HG02642 (cell line): ENCODE data around the gene LTV1.
"Not testable (repeated sequence)": the region's sequence is repeated elsewhere in the genome, so short reads cannot be mapped to it uniquely, and the experiment has no call there.

Experiments used
- ATAC-seq: cut with Tn5 transposase; IDR thresholded peaks from one replicate; pipeline ENCODE4 v1.9.1; 2021; ENCODE audit warnings: mild to moderate bottlenecking; ENCODE audit not compliant: unreplicated experiment, poor library complexity

Gene LTV1, protein sequence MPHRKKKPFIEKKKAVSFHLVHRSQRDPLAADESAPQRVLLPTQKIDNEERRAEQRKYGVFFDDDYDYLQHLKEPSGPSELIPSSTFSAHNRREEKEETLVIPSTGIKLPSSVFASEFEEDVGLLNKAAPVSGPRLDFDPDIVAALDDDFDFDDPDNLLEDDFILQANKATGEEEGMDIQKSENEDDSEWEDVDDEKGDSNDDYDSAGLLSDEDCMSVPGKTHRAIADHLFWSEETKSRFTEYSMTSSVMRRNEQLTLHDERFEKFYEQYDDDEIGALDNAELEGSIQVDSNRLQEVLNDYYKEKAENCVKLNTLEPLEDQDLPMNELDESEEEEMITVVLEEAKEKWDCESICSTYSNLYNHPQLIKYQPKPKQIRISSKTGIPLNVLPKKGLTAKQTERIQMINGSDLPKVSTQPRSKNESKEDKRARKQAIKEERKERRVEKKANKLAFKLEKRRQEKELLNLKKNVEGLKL

GRCh38 chr6:143842902-143843676 is at the start of gene LTV1:
TSS of gene LTV1 (plus strand) at chr6:143843338. CDS start at chr6:143843478, 140 bp downstream.
- peak; percentile 100 for ATAC-seq

- not testable (repeated sequence) for ATAC-seq
These were observed 46.6 kb upstream of the LTV1 start for GRCh38 chr6:143796551-143796950.

- not testable (repeated sequence) for ATAC-seq
These were observed 44.7 kb upstream of the LTV1 start for GRCh38 chr6:143798487-143798886.

DNA sequence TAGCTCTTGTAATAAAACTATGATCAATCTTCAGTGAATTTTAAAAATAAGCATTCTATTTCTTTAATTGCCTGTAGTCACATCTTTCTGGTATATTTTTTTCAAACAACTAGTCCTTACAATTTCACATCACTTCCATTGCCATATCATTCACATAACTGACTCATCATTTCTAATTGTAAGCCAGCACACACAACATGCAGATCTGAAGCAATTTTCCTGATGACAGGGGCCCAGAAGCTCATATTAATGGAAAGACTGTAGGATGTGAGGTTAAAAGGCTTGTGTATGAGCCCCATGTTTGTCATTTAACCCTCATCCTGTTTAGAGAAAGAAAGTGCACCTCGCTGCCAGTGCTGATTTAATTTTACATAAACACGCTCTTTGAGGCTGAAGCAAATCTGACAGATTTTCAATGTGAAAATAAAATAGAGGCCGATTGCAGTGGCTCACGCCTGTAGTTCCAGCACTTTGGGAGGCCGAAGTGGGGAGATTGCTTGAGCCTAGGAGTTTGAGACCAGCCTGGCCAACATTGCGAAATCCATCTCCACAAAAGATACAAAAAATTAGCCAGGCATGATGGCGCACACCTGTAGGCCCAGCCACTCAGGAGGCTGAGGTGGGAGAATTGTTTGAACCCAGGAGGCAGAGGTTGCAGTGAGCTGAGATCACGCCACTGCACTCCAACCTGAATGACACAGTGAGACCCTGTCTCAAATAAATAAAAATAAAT is 40.1 kb upstream of the LTV1 start:
- no peak for ATAC-seq

DNA sequence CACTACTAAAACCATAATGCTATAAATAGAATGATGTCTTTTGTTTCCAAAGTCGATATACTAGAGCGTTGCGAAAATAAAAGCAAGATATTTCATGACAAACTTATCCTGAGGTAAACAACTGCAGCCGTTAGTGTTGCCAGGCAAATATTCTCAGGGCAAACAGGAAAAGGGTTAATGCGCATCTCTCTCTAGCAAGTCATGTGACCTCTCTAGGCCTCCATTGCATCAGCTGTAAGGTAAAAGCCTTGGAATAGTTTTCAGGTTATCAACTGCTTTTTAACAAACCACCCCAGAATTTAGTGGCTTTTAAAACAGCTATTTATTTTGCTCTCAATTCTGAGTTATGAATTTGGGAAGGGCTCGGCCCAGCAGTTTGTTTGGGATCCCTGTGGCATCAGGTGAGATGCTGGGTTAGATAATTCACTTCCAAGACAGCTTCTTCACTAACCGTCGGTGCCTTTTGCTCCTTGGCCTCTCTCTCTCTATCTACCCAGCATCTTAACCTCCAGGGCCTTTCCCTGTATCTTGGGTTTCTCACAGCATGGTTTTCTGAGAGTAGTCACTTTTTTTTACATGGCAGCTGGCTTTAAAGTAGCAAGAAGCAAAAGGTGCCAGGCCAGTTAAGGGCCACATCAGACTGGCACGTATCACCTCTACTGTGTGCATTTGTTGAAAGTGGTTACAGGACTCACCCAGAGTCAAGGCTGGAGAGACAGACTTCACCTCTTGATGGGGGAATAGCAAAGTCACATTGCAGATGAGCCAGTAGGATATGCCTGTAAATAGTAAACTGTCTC is 39.2 kb upstream of the LTV1 start:
- no peak for ATAC-seq

DNA sequence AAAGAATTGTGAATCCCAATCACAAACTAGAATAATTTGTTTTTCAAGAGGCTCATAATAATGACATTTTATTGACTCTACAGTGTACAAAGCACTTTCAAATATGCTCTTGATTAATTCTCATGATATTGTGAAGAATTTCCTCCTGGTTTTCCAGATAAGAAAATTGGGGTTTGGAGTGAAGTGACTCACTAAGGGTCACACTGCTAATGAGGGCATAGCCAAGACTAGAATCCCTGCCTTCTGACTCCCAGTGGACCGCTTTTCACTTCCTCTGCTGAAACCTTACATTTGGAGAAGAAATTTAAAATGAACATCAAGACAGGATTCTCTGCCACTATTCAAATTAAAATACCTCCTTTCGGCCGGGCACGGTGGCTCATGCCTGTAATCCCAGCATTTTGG is 38.3 kb upstream of the LTV1 start:
- no peak for ATAC-seq

DNA sequence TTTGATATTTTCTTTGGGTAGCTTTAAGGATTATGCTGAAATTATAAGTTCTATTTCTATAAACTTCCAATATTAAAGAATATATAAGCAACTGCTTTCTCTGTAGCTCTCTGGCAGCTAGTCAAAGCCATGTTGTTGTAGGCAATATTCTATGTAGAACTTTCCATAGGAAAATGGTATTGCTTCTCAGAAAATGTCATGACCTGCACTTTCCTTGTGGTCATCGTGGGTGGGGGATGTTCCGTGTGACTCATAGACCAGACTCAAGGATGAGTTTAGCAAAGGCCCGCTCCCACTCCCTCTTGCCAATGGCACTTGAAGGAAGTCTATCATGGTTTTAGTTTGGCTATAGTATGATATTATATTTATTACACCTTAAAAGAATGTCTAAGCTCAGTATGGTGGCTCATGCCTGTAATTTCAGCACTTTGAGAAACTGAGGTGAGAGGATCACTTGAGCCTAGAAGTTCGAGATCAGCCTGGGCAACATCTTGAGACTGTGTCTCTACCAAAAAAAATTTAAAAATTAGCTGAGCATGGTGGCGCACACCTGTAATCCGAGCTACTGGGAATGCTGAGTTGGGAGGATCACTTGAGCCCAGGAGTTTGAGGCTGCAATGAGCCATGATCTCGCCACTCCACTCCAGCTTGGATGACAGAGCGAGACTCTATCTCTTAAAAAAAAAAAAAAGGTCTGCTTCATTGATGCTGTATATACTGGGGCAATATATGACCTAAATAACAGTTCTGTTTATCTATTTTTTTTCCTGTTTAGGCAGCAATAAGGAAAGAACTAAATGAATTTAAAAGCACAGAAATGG is 36.6 kb upstream of the LTV1 start:
- no peak for ATAC-seq

GRCh38 chr6:143807103-143807772 is 35.9 kb upstream of the LTV1 start:
- ATAC-seq: no peak

DNA sequence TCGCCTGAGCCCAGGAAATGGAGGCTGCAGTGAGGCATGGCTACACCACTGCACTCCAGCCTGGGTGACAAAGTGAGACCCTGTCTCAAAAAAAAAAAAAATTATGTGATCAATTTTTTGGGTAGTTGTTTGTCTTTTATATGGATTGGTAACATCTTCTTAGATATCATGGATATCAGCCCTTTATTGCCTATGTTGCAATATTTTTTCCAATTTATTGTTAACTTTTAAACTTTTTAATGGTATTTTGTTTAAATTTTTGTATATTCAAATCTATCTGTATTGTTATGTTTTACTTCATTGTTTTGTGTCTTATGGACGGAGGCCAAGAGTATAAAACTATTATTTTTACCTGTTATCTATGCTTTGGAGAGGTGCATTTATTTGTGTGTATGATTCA is 32.4 kb upstream of the LTV1 start:
- no peak for ATAC-seq

DNA sequence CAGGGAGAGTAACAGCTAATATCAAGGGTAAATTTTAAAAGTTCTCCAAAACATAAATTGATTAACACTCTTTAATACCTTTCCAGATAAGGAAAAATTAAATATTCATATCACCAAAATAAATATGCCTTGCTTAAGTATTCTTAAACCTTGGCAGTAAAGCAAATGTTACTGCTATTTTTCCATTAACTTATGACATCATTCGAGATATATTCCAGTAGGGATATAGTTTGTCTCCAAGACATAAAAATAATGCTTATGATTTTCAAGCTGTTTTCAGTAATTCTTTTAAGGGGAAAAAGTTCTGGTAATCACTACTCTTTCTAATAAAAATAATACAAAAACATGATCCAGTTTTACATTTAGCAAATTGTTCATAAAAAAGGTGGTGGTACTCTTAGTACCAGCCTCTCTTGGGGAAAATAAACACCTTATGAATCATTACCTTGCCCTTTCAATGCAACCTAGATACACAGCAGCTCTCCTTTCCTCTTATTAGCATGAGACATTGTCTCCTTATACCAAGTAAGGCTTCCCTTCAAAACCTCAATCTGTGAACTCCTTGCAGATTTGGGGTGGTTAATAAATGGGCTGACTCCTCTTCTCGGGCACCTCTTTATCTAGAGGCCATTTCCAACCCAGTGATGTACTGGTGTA is 31.5 kb upstream of the LTV1 start:
- no peak for ATAC-seq

DNA sequence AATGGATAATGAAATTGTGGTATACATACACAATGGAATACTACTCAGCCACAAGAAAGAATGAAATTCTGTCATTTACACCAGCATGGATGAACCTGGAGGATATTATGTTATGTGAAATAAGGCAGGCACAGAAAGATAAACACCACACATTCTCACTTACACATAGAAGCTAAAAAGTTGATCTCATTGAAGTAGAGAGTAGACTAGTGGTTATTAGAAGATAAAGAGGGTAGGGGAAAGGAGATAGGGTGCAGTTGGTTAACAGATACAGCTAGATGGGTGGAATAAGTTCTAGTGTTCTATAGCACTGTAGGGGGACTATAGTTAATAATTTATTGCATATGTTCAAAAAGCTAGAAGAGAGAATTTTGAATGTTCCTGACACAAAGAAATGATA is 25.5 kb upstream of the LTV1 start:
- ATAC-seq: no peak

GRCh38 chr6:143821359-143821758 is 21.8 kb upstream of the LTV1 start:
- no peak for ATAC-seq

DNA sequence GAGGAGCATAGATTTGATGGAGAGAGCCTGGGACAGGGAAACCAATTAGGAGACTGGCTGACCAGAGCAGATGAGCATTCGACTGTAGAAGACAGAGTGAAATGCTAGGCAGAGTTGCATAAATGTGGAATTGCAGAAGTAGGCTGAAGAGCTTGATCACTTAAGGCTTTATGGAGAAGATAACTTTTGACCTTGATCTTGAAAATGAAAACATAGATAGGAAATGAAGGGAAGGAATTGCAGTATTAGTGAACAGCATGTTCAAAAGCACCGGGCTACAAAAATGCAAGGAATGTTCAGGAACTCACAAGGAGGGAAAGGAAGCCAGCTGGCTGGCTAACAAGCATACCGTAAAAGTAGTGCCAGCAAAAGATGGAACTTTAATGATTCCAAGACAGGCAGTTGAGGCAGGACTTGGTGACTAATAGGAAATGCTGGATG is 20.5 kb upstream of the LTV1 start:
- no peak for ATAC-seq

- no peak for ATAC-seq
These were observed 19.6 kb upstream of the LTV1 start for GRCh38 chr6:143823548-143823947.

GRCh38 chr6:143828572-143828971 is 14.6 kb upstream of the LTV1 start:
- ATAC-seq: no peak

DNA sequence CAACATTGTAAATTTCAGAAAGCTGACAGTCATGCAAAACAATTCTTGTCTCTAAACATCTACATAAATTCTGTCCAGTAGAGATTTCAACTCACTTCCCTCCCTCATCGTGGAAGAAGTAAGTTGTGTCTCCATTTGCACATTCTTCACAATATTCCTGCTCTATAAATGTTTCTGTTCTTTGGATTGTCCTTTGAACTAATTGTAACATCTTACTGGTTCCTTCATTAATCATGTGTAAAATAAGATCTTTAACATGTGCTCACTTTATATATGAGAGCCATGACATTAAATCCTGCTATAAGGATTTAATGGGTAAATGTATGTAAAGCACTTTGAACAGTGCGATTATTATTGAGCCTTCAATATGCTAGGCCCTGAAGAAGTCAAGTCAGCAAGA is 7.0 kb upstream of the LTV1 start:
- ATAC-seq: no peak

- ATAC-seq: no peak
These were observed 4.7 kb upstream of the LTV1 start for GRCh38 chr6:143838395-143838794.

DNA sequence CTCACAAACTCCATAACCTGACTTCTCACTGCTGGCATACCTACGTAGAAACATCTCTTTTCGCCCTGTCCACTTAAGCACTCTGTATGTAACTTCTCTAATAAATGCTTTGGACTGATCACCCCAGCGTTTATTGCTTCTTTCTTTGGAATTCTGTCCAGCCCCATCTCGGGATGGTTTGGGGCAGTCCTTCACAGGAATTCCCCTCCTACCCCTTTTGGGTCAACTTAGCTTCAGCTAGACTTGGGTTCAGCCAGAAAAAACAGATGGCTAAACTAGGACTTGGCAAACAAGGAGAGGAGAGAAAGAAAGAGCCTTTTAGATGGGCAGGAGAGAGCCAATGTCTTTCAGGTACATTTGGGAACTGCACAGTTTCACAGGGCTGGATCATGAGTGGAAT is 3.9 kb upstream of the LTV1 start:
- ATAC-seq: no peak
